Gastrocnemius medialis (tissue), 4 donors: ENCODE measurements around the gene SEMA3C. TPM values are rescaled to one million over a fixed set of nuclear protein-coding genes. Genes with fewer than 3 reads are reported as not detected.

Experiments used
- ATAC-seq, 2 donors: fragments of 150-250 bp; one replicate each; pipeline ENCODE4 v1.9.1; 2016
- DNase-seq, 2 donors: peaks; one replicate each; pipeline ENCODE4 v3.0.0-alpha.2; 2019
- H3K27ac ChIP-seq, 4 donors: fragments of 200-600 bp; sonication (generic); 1 replicate in 1 of 4; 2 replicates in 3 of 4; pipeline ENCODE4 v1.5.1; 2016 to 2018; ENCODE audit warnings: mild to moderate bottlenecking in 2 of 4, moderate library complexity in 1 of 4
- H3K27me3 ChIP-seq, 3 donors: fragments of 200-600 bp; sonication (generic) in 2 of 3; 1 replicate in 1 of 3; 2 replicates in 2 of 3; pipeline versions ENCODE4 v1.5.1 to v1.6.0; 2016 to 2019; ENCODE audit warnings: mild to moderate bottlenecking in 1 of 3, moderate library complexity in 1 of 3
- H3K36me3 ChIP-seq, 2 donors: fragments of 200-600 bp; sonication (generic) in 1 of 2; one replicate each; pipeline ENCODE4 v1.5.1; 2017 to 2018
- H3K4me1 ChIP-seq, 2 donors: fragments of 200-600 bp; sonication (generic) in 1 of 2; one replicate each; pipeline ENCODE4 v1.5.1; 2016 to 2017; ENCODE audit warnings: mild to moderate bottlenecking in 2 of 2
- H3K4me3 ChIP-seq, 4 donors: fragments of 200-600 bp; sonication (generic) in 3 of 4; 1 replicate in 1 of 4; 2 replicates in 3 of 4; pipeline ENCODE4 v1.5.1; 2016 to 2019; ENCODE audit warnings: mild to moderate bottlenecking in 2 of 4
- H3K9me3 ChIP-seq, 3 donors: fragments of 200-600 bp; sonication (generic) in 2 of 3; 1 replicate in 1 of 3; 2 replicates in 2 of 3; pipeline ENCODE4 v1.5.1; 2016 to 2019
- CTCF ChIP-seq, 5 experiments: fragments of 450-650 bp in 3 of 5; fragments of 200-600 bp in 2 of 5; sonication (generic) in 2 of 5; IDR thresholded peaks in 4 of 5; conservative IDR thresholded peaks in 1 of 5; 1 replicate in 4 of 5; 2 replicates in 1 of 5; pipeline ENCODE4 v1.5.1; 2016 to 2019; ENCODE audit warnings: antibody characterized with exemption in 5 of 5, mild to moderate bottlenecking in 3 of 5, moderate library complexity in 3 of 5
- POLR2A ChIP-seq, 2 donors: fragments of 450-650 bp; IDR thresholded peaks; one replicate each; pipeline ENCODE4 v1.6.1; 2017; ENCODE audit warnings: antibody characterized with exemption in 2 of 2, mild to moderate bottlenecking in 2 of 2, moderate library complexity in 2 of 2
- in situ Hi-C, 4 donors: fragments of 200-750 bp; cut with MboI; loops; one replicate each; pipeline versions ENCODE4 v1.15.0 to v1.8.0; 2017; ENCODE audit warnings: low sequenced_read_pairs in 4 of 4
- intact Hi-C: fragments of 100-400 bp; cut with DNase I; formaldehyde crosslinking; loops from one replicate; pipeline ENCODE4 v1.15.1; 2023; ENCODE audit warnings: low total_unique reads
- total RNA-seq, 4 donors: library from RNA; depleted of rRNA; stranded (reverse); fragments of >200 nt; gene quantifications; one replicate each; pipeline versions ENCODE4 v1.1.0 to v1.2.3, GENCODE V29; 2016

SEMA3C gene
- total RNA-seq, 4 donors from 2014 or later = 5.4 to 58.5 (median 30.3) TPM

- ATAC-seq = no peak
- Histone ChIP-seq H3K27me3 (no peaks in the 10 kb centered on the region), H3K36me3 (no peaks in the 10 kb centered on the region), H3K27ac (no peak overlapping the region), H3K9me3 (no peaks in the 10 kb centered on the region), H3K4me3 (no peak overlapping the region), H3K4me1 (no peaks in the 10 kb centered on the region)
- no peak for DNase-seq
- in situ Hi-C loops (no loop called here), intact Hi-C loops (no loop called here)
- TF ChIP-seq CTCF (IDR thresholded peaks at IDR 0.05 in 4 of 5, conservative IDR thresholded peaks at IDR 0.05 in 1 of 5) (no peak), POLR2A (IDR thresholded peaks at IDR 0.05) (no peak)
Measured at GRCh38 chr7:80816806-80817205, 102.0 kb downstream of the SEMA3C start.

GRCh38 chr7:80815733-80816132 is 103.1 kb downstream of the SEMA3C start:
- TF ChIP-seq CTCF (IDR thresholded peaks at IDR 0.05 in 4 of 5, conservative IDR thresholded peaks at IDR 0.05 in 1 of 5) (no peak), POLR2A (IDR thresholded peaks at IDR 0.05) (no peak)
- ATAC-seq = no peak
- in situ Hi-C loops (no loop called here), intact Hi-C loops (no loop called here)
- no peak for DNase-seq
- H3K27me3 ChIP-seq = no peaks in the 10 kb centered on the region
- no peak overlapping the region for H3K4me3 ChIP-seq
- no peak overlapping the region for H3K27ac ChIP-seq
- H3K4me1 ChIP-seq = no peaks in the 10 kb centered on the region
- H3K36me3 ChIP-seq = no peaks in the 10 kb centered on the region
- H3K9me3 ChIP-seq = no peaks in the 10 kb centered on the region

GRCh38 chr7:80809545-80809944 is 109.3 kb downstream of the SEMA3C start:
- Histone ChIP-seq H3K4me3 (no peak overlapping the region), H3K27me3 (no peaks in the 10 kb centered on the region), H3K27ac (no peak overlapping the region), H3K9me3 (no peaks in the 10 kb centered on the region), H3K4me1 (no peaks in the 10 kb centered on the region), H3K36me3 (no peaks in the 10 kb centered on the region)
- intact Hi-C loops = no loop called here
- no peak for DNase-seq
- in situ Hi-C loops = no loop called here
- ATAC-seq = no peak
- TF ChIP-seq POLR2A (IDR thresholded peaks at IDR 0.05) (no peak), CTCF (IDR thresholded peaks at IDR 0.05 in 4 of 5, conservative IDR thresholded peaks at IDR 0.05 in 1 of 5) (no peak)

- no peaks in the 10 kb centered on the region for H3K27me3 ChIP-seq
- no peaks in the 10 kb centered on the region for H3K4me1 ChIP-seq
- no peaks in the 10 kb centered on the region for H3K9me3 ChIP-seq
- H3K27ac ChIP-seq = no peak overlapping the region
- peaks cover 0 to 8% of the 10 kb centered on the region in 2 donors for H3K36me3 ChIP-seq
- intact Hi-C loops = no loop called here
- in situ Hi-C loops = no loop called here
- no peak for DNase-seq
- ATAC-seq = no peak
- TF ChIP-seq CTCF (IDR thresholded peaks at IDR 0.05 in 4 of 5, conservative IDR thresholded peaks at IDR 0.05 in 1 of 5) (no peak), POLR2A (IDR thresholded peaks at IDR 0.05) (no peak)
- no peak overlapping the region for H3K4me3 ChIP-seq
Measured at GRCh38 chr7:80807166-80807900, 111.5 kb downstream of the SEMA3C start.

GRCh38 chr7:80806663-80807062 is 112.2 kb downstream of the SEMA3C start:
- in situ Hi-C loops (no loop called here), intact Hi-C loops (no loop called here)
- ATAC-seq (peak; percentile 54 to 82), DNase-seq (peak in 1 of 2 donors; percentile 21)
- H3K4me3 ChIP-seq = no peak overlapping the region
- H3K9me3 ChIP-seq = no peaks in the 10 kb centered on the region
- H3K27ac ChIP-seq = no peak overlapping the region
- H3K27me3 ChIP-seq = no peaks in the 10 kb centered on the region
- no peaks in the 10 kb centered on the region for H3K4me1 ChIP-seq
- TF ChIP-seq CTCF (IDR thresholded peaks at IDR 0.05 in 4 of 5, conservative IDR thresholded peaks at IDR 0.05 in 1 of 5) = no peak
- no peak for TF ChIP-seq POLR2A (IDR thresholded peaks at IDR 0.05)
- H3K36me3 ChIP-seq = peaks cover 0 to 8% of the 10 kb centered on the region in 2 donors
